ENCODE data around the gene CDIPT. TPM values are rescaled to one million over a fixed set of nuclear protein-coding genes. Genes with fewer than 3 reads are reported as not detected.

CDIPT gene
- total and polyA plus RNA-seq, 2 donors from 2014 or later = 85.9 to 148 TPM

DNA sequence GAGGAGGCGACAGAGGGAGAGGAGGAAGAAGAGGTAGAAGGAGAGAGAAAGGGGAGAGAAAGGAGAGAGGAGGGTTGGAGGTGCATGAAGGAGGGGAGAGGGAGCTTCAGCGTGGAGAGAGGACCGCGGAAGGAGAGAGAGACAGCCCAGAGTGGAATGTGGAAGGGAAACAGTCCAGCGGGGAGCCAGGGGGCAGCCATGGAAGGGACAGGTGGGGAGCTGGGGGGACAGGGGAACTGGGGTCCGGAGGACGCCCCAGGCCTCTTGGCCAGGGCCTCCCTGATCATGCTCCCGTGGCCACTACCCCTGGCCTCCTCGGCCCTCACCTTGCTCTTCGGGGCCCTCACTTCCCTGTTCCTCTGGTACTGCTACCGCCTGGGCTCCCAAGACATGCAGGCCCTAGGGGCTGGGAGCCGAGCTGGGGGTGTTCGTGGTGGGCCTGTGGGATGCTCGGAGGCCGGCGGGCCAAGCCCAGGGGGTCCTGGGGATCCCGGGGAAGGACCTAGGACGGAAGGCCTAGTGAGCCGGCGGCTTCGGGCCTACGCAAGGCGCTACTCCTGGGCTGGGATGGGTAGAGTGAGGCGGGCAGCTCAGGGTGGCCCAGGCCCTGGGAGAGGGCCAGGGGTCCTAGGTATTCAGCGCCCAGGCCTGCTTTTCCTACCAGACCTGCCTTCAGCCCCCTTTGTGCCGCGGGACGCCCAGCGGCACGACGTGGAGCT lies 38.0 kb upstream of the CDIPT start:
- Histone ChIP-seq H3K9ac (ENCODE audit: low read length in 3 of 3) (peak overlapping the region in 1 of 3 donors; percentile 34), H3K9me3 (ENCODE audit: control insufficient read depth in 2 of 3, insufficient read depth in 1 of 3, low read length in 3 of 3) (no peaks in the 10 kb centered on the region), H3K27me3 (ENCODE audit: control insufficient read depth, insufficient read depth, low read length) (no peaks in the 10 kb centered on the region), H3K4me1 (ENCODE audit: control insufficient read depth in 2 of 3, insufficient read depth in 2 of 3, low read depth in 1 of 3, low read length in 3 of 3) (peaks cover 0 to 5% (median 3%) of the 10 kb centered on the region in 3 donors), H3K4me3 (ENCODE audit: low read length in 3 of 3) (peak overlapping the region in 2 of 3 donors; percentile 39 to 55), H3K36me3 (ENCODE audit: control insufficient read depth in 2 of 3, insufficient read depth in 3 of 3, low read length in 3 of 3) (no peaks in the 10 kb centered on the region), H3K27ac (ENCODE audit: low read depth in 2 of 2, low read length in 2 of 2) (no peak overlapping the region)
- DNase-seq (no peak), FAIRE-seq (no peak)
- intact Hi-C loops (cut with DNase I) = no loop called here
- TF ChIP-seq, protein P1, sequence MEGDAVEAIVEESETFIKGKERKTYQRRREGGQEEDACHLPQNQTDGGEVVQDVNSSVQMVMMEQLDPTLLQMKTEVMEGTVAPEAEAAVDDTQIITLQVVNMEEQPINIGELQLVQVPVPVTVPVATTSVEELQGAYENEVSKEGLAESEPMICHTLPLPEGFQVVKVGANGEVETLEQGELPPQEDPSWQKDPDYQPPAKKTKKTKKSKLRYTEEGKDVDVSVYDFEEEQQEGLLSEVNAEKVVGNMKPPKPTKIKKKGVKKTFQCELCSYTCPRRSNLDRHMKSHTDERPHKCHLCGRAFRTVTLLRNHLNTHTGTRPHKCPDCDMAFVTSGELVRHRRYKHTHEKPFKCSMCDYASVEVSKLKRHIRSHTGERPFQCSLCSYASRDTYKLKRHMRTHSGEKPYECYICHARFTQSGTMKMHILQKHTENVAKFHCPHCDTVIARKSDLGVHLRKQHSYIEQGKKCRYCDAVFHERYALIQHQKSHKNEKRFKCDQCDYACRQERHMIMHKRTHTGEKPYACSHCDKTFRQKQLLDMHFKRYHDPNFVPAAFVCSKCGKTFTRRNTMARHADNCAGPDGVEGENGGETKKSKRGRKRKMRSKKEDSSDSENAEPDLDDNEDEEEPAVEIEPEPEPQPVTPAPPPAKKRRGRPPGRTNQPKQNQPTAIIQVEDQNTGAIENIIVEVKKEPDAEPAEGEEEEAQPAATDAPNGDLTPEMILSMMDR (IDR thresholded peaks at IDR 0.05; ENCODE audit: borderline replicate concordance, extremely low read depth, insufficient read depth) = no peak

DNA sequence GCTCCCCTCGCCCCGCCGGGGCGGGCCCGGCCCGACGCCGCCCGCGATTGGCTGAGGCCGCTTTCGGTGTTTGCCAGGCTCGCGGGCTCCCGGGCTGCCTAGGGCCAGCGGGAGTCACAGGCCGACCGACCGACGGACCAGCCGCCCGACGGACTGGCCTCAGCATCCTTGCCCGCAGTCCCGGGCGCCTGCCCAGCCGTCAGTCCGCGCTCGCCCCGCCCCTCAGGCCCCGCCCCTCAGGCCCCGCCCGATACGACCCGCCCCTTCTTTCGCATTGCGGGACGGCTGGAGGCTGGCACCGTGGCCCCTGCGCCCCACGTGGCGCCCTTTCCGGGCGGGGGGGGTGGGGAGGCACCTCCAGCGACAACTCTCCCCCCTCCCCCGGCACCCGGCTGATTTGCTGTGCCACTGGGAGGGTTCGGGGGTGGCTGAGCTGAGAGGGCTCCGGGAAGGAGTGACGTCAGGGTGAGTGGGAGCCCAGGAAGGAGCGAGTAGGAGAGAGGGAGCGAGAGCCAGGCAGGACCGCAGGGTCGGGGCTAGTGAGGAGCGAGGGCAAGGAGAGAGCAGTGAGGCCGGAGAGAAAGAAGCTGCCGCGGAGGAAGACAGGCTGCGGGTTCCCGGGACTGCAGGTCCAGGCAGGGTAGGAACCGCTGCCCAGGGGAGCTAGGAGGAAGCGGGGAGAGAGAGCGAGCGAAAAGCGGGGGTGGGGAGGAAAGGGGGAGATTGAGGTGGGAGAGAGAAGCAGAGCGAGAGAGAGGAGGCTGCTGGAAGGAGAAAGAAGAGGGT lies 37.3 kb upstream of the CDIPT start, which contains the start of gene ASPHD1:
TSS of gene ASPHD1 (plus strand) at position 387 of the 786 bp plus-strand sequence. CDS start 484 bp downstream, outside the sequence.
- no peak within 1 kb of the TSS for H3K27ac ChIP-seq (ENCODE audit: low read depth in 2 of 2, low read length in 2 of 2)
- peak within 1 kb of the TSS in 1 of 3 donors; percentile 34 for H3K9ac ChIP-seq (ENCODE audit: low read length in 3 of 3)
- TF ChIP-seq, protein P1 (IDR thresholded peaks at IDR 0.05; ENCODE audit: borderline replicate concordance, extremely low read depth, insufficient read depth) = no peak
- H3K27me3 ChIP-seq (ENCODE audit: control insufficient read depth, insufficient read depth, low read length) = no peaks in the 10 kb centered on the region
- H3K9me3 ChIP-seq (ENCODE audit: control insufficient read depth in 2 of 3, insufficient read depth in 1 of 3, low read length in 3 of 3) = no peaks in the 10 kb centered on the region
- peaks cover 0 to 5% (median 3%) of the 10 kb centered on the region in 3 donors for H3K4me1 ChIP-seq (ENCODE audit: control insufficient read depth in 2 of 3, insufficient read depth in 2 of 3, low read depth in 1 of 3, low read length in 3 of 3)
- intact Hi-C loops (cut with DNase I) = no loop called here
- DNase-seq (peak; percentile 74 to 90 (median 82)), FAIRE-seq (no peak)
- no peaks in the 10 kb centered on the region for H3K36me3 ChIP-seq (ENCODE audit: control insufficient read depth in 2 of 3, insufficient read depth in 3 of 3, low read length in 3 of 3)
- peak within 1 kb of the TSS; percentile 39 to 57 (median 55) for H3K4me3 ChIP-seq (ENCODE audit: low read length in 3 of 3)

DNA sequence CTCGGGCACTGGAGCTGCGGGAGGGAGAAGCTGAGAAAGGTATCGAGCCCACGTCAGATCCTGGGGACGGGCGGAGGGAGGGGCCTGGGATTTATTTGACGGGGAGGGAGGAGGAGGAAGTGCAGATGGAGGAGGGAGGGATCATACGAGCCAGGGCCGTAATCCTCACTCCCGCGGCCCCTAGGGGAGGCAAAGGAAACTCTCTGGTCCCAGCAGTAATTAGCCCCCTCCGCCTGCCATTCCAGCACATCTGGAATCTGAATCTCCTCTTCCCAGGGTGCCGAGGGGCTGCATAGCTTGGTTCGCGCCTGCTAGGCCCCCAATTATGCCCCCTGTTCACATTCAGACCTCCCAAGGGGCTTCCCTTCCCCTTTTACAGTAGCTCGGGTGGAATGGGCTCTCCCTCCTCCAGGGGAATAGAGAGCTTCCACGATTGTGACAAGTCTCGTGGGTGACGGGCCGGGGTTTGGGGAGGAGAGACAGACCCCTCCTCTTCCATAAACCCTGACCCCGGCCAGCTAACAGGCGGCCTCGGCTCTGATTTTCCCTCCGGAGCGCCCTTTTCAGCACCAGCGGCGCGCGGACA lies 36.6 kb upstream of the CDIPT start, which contains the start of gene SEZ6L2:
TSS of gene SEZ6L2 (minus strand) at position 35 of the 586 bp plus-strand sequence. CDS start 531 bp downstream, outside the sequence.
- DNase-seq (peak; percentile 66 to 93 (median 83)), FAIRE-seq (no peak)
- Histone ChIP-seq H3K4me1 (ENCODE audit: control insufficient read depth in 2 of 3, insufficient read depth in 2 of 3, low read depth in 1 of 3, low read length in 3 of 3) (peaks cover 0 to 5% (median 3%) of the 10 kb centered on the region in 3 donors), H3K27me3 (ENCODE audit: control insufficient read depth, insufficient read depth, low read length) (no peaks in the 10 kb centered on the region), H3K4me3 (ENCODE audit: low read length in 3 of 3) (peak within 1 kb of the TSS; percentile 39 to 57 (median 55)), H3K27ac (ENCODE audit: low read depth in 2 of 2, low read length in 2 of 2) (no peak within 1 kb of the TSS), H3K9ac (ENCODE audit: low read length in 3 of 3) (peak within 1 kb of the TSS in 1 of 3 donors; percentile 34), H3K36me3 (ENCODE audit: control insufficient read depth in 2 of 3, insufficient read depth in 3 of 3, low read length in 3 of 3) (no peaks in the 10 kb centered on the region), H3K9me3 (ENCODE audit: control insufficient read depth in 2 of 3, insufficient read depth in 1 of 3, low read length in 3 of 3) (no peaks in the 10 kb centered on the region)
- intact Hi-C loops (cut with DNase I) = no loop called here
- TF ChIP-seq, protein P1 (IDR thresholded peaks at IDR 0.05; ENCODE audit: borderline replicate concordance, extremely low read depth, insufficient read depth) = no peak

All from kidney (tissue), 14 donors.